K562 (cell line): ENCODE data around the gene PPP1R14D. TPM values are rescaled to one million over a fixed set of nuclear protein-coding genes. Genes with fewer than 3 reads are reported as not detected.

ENCODE experiments used
- ELF2 ChIP-seq: fragments of 250-450 bp; sonication (Bioruptor Pico); IDR thresholded peaks from 2 replicates; pipeline ENCODE4 v1.5.0; 2021; ENCODE audit warnings: mild to moderate bottlenecking
- GABPB1 ChIP-seq: sonication (generic); formaldehyde crosslinking; IDR thresholded peaks from 2 replicates; pipeline ENCODE4 v1.8.0; 2022; ENCODE audit warnings: mild to moderate bottlenecking, missing genetic modification reagents
- HNRNPH1 ChIP-seq: fragments of 200-400 bp; formaldehyde crosslinking; optimal IDR thresholded peaks from 2 replicates; pipeline ENCODE3; 2017; ENCODE audit warnings: low read depth, mild to moderate bottlenecking, low read length, moderate library complexity
- PYGO2 ChIP-seq: fragments of 450-650 bp; IDR thresholded peaks from 2 replicates; pipeline ENCODE4 v1.6.1; 2016; ENCODE audit warnings: mild to moderate bottlenecking, missing genetic modification characterization, moderate library complexity, missing compliant biosample characterization
- RBM22 ChIP-seq: fragments of 200-400 bp; formaldehyde crosslinking; IDR thresholded peaks from 2 replicates; pipeline ENCODE4 v1.6.1; 2018; ENCODE audit warnings: low read length, low read depth; ENCODE audit not compliant: poor library complexity, severe bottlenecking
- SIN3A ChIP-seq, 2 experiments: fragments of 150-350 bp in 1 of 2; IDR thresholded peaks; 2 replicates each; pipeline ENCODE4 v1.6.1; 2011 to 2016; ENCODE audit warnings: borderline replicate concordance in 2 of 2, low read depth in 2 of 2, low read length in 2 of 2, mild to moderate bottlenecking in 2 of 2, moderate library complexity in 2 of 2; ENCODE audit not compliant: control insufficient read depth in 1 of 2
- TEAD4 ChIP-seq, 2 experiments: sonication (generic) in 1 of 2; formaldehyde crosslinking in 1 of 2; IDR thresholded peaks; 2 replicates each; pipeline versions ENCODE4 v1.6.1 to v1.8.0; 2012 to 2022; ENCODE audit warnings: borderline replicate concordance in 1 of 2, inconsistent platforms in 1 of 2, low read length in 1 of 2, mild to moderate bottlenecking in 1 of 2, missing genetic modification reagents in 1 of 2
- TGIF2 ChIP-seq: sonication (generic); formaldehyde crosslinking; IDR thresholded peaks from 2 replicates; pipeline ENCODE4 v1.8.1; 2022; ENCODE audit warnings: mild to moderate bottlenecking, missing genetic modification reagents, moderate library complexity
- XRCC3 ChIP-seq: fragments of 450-650 bp; IDR thresholded peaks from 2 replicates; pipeline ENCODE4 v1.6.1; 2017; ENCODE audit warnings: mild to moderate bottlenecking, moderate library complexity
- ZBTB1 ChIP-seq: sonication (generic); formaldehyde crosslinking; IDR thresholded peaks from 2 replicates; pipeline ENCODE4 v1.8.1; 2023; ENCODE audit warnings: missing genetic modification reagents, low read depth, mild to moderate bottlenecking, borderline replicate concordance
- ZNF76 ChIP-seq: fragments of 250-450 bp; sonication (Bioruptor Pico); IDR thresholded peaks from 2 replicates; pipeline ENCODE4 v1.4.0; 2020; ENCODE audit warnings: mild to moderate bottlenecking, moderate library complexity, borderline replicate concordance
- polyA plus RNA-seq, 8 experiments: library from polyadenylated mRNA; depleted of rRNA in 4 of 8; stranded (reverse) in 5 of 8; unstranded in 3 of 8; fragments of >200 nt; fragmentation: Nextera tagmentation in 2 of 8; fragmentation: Illumina TruSeq in 1 of 8; extraction: Ambion mirVana in 2 of 8; extraction: Trizol in 1 of 8; gene quantifications; 2 replicates each; pipeline versions ENCODE4 v1.2.1 to v1.2.3, GENCODE V29; 2011 to 2014; ENCODE audit warnings: inconsistent platforms in 1 of 8, missing spikeins in 1 of 8
- total RNA-seq, 7 experiments: library from RNA; depleted of rRNA in 6 of 7; stranded (reverse); fragments of >200 nt in 6 of 7; fragmentation: Illumina TruSeq in 2 of 7; extraction: Trizol in 2 of 7; gene quantifications; 2 replicates each; pipeline versions ENCODE4 v1.2.1 to v1.2.3, GENCODE V29; 2011 to 2021; ENCODE audit warnings: low replicate concordance in 1 of 7
- TF ChIP-seq, protein P1 (sequence below): fragments of 200-800 bp; sonication (Bioruptor generic); IDR thresholded peaks from 2 replicates; pipeline ENCODE4 v1.6.1; 2017; ENCODE audit warnings: missing genetic modification characterization, missing compliant biosample characterization
- TF ChIP-seq, protein P2 (sequence below), 2 experiments: fragments of 450-650 bp in 1 of 2; sonication (generic) in 1 of 2; formaldehyde crosslinking in 1 of 2; IDR thresholded peaks; 2 replicates each; pipeline versions ENCODE4 v1.7.1 to v1.9.0; 2016 to 2022; ENCODE audit warnings: inconsistent platforms in 1 of 2, mild to moderate bottlenecking in 1 of 2, missing genetic modification reagents in 1 of 2
- TF ChIP-seq, protein P3 (sequence below): IDR thresholded peaks from 3 replicates; pipeline ENCODE4 v1.6.1; 2011; ENCODE audit warnings: borderline replicate concordance, mild to moderate bottlenecking; ENCODE audit not compliant: insufficient read length, insufficient read depth

The PPP1R14D gene
- total and polyA plus RNA-seq, 9 of the 15 experiments (the other 6 are each of a cell fraction or from before 2014, with no cell fraction given) = 0.11 to 0.18 TPM; not detected in 7

DNA sequence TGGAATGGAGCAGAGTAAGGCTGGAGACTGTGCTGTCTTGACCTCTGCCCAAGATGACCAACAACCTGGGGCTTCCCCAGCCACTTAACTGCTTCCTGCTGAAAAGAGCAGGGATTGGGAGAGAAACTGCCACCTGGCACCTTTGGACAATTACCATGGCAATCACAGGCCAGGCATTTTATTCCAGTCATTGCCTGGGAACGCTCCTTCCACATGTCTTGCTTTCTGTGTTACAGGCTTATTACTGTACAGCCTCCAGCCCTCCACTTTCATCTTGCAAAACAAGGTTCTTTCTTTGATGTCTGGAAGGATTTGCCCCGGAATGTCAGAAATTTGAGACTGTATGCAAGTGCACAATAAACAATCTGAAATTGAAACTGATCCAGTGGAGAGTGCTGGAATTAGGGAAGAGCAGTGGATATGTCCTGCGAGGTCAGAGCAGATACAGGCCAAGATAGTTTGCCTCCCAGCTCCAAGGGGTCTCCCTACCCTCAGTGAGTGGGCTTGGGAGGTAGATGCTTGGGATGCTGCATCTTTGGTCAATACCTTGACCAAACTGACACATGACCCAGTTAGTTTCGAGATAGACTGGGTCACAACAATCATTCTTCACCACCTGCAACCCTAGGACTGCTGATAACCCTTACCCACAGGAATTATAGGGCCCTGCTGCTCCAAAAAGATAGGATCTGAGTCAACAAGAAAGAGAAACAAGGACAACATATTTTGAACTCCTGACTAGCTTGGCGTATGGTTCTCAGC lies 2.7 kb downstream of the PPP1R14D start (continued):
- TF ChIP-seq, protein P1, sequence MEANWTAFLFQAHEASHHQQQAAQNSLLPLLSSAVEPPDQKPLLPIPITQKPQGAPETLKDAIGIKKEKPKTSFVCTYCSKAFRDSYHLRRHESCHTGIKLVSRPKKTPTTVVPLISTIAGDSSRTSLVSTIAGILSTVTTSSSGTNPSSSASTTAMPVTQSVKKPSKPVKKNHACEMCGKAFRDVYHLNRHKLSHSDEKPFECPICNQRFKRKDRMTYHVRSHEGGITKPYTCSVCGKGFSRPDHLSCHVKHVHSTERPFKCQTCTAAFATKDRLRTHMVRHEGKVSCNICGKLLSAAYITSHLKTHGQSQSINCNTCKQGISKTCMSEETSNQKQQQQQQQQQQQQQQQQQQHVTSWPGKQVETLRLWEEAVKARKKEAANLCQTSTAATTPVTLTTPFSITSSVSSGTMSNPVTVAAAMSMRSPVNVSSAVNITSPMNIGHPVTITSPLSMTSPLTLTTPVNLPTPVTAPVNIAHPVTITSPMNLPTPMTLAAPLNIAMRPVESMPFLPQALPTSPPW = peak; percentile 40; the same call in 1 of the 2 replicates
- no peak for TF ChIP-seq ZBTB1
- TF ChIP-seq HNRNPH1 = no peak
- TF ChIP-seq RBM22 = no peak
- no peak for TF ChIP-seq ZNF76 (CRISPR knock-in tag)
- peak; percentile 80 for TF ChIP-seq PYGO2
- TF ChIP-seq, protein P2, sequence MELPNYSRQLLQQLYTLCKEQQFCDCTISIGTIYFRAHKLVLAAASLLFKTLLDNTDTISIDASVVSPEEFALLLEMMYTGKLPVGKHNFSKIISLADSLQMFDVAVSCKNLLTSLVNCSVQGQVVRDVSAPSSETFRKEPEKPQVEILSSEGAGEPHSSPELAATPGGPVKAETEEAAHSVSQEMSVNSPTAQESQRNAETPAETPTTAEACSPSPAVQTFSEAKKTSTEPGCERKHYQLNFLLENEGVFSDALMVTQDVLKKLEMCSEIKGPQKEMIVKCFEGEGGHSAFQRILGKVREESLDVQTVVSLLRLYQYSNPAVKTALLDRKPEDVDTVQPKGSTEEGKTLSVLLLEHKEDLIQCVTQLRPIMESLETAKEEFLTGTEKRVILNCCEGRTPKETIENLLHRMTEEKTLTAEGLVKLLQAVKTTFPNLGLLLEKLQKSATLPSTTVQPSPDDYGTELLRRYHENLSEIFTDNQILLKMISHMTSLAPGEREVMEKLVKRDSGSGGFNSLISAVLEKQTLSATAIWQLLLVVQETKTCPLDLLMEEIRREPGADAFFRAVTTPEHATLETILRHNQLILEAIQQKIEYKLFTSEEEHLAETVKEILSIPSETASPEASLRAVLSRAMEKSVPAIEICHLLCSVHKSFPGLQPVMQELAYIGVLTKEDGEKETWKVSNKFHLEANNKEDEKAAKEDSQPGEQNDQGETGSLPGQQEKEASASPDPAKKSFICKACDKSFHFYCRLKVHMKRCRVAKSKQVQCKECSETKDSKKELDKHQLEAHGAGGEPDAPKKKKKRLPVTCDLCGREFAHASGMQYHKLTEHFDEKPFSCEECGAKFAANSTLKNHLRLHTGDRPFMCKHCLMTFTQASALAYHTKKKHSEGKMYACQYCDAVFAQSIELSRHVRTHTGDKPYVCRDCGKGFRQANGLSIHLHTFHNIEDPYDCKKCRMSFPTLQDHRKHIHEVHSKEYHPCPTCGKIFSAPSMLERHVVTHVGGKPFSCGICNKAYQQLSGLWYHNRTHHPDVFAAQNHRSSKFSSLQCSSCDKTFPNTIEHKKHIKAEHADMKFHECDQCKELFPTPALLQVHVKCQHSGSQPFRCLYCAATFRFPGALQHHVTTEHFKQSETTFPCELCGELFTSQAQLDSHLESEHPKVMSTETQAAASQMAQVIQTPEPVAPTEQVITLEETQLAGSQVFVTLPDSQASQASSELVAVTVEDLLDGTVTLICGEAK (IDR thresholded peaks at IDR 0.05) = no peak
- TF ChIP-seq, protein P2 (CRISPR knock-in tag; IDR thresholded peaks at IDR 0.05) = no peak
- TF ChIP-seq TEAD4 (IDR thresholded peaks at IDR 0.05; ENCODE audit: low read length) = peak; percentile 98
- TF ChIP-seq TEAD4 (CRISPR knock-in tag; IDR thresholded peaks at IDR 0.05; ENCODE audit: borderline replicate concordance) = no peak
- peak; percentile 49; the same call in 1 of the 2 replicates for TF ChIP-seq GABPB1 (CRISPR knock-in tag)
- no peak for TF ChIP-seq TGIF2
- TF ChIP-seq SIN3A (IDR thresholded peaks at IDR 0.05; ENCODE audit: borderline replicate concordance in 2 of 2, control insufficient read depth in 1 of 2, low read depth in 2 of 2, low read length in 2 of 2) = no peak
- TF ChIP-seq, protein P3, sequence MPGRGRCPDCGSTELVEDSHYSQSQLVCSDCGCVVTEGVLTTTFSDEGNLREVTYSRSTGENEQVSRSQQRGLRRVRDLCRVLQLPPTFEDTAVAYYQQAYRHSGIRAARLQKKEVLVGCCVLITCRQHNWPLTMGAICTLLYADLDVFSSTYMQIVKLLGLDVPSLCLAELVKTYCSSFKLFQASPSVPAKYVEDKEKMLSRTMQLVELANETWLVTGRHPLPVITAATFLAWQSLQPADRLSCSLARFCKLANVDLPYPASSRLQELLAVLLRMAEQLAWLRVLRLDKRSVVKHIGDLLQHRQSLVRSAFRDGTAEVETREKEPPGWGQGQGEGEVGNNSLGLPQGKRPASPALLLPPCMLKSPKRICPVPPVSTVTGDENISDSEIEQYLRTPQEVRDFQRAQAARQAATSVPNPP = no peak
- TF ChIP-seq ELF2 (CRISPR knock-in tag) = no peak
- TF ChIP-seq XRCC3 = no peak
